Sigmoid colon (tissue), 7 donors: ENCODE data around the gene ASPHD2. TPM values are rescaled to one million over a fixed set of nuclear protein-coding genes. Genes with fewer than 3 reads are reported as not detected.

Experiments
- DNase-seq: peaks from one replicate; pipeline ENCODE4 v3.0.0-alpha.2; 2019
- H3K27ac ChIP-seq, 4 donors: fragments of 200-600 bp; sonication (generic); one replicate each; pipeline ENCODE4 v1.5.1; 2016 to 2019; ENCODE audit warnings: mild to moderate bottlenecking in 1 of 4
- H3K27me3 ChIP-seq, 3 donors: fragments of 200-600 bp; sonication (generic); one replicate each; pipeline ENCODE4 v1.5.1; 2019; ENCODE audit warnings: mild to moderate bottlenecking in 1 of 3
- H3K36me3 ChIP-seq, 4 donors: fragments of 200-600 bp; sonication (generic); one replicate each; pipeline ENCODE4 v1.5.1; 2016 to 2019
- H3K4me1 ChIP-seq, 4 donors: fragments of 200-600 bp; sonication (generic); one replicate each; pipeline ENCODE4 v1.5.1; 2017 to 2019
- H3K4me3 ChIP-seq, 4 donors: fragments of 200-600 bp; sonication (generic); one replicate each; pipeline ENCODE4 v1.5.1; 2017 to 2019; ENCODE audit warnings: mild to moderate bottlenecking in 2 of 4, moderate library complexity in 1 of 4
- H3K9me3 ChIP-seq, 4 donors: fragments of 200-600 bp in 3 of 4; sonication (generic) in 3 of 4; one replicate each; pipeline versions ENCODE4 v1.5.1 to v1.6.1; 2013 to 2019
- CTCF ChIP-seq, 4 experiments: fragments of 450-650 bp in 3 of 4; fragments of 200-600 bp in 1 of 4; IDR thresholded peaks; one replicate each; pipeline ENCODE4 v1.5.1; 2016 to 2019; ENCODE audit warnings: antibody characterized with exemption in 4 of 4, mild to moderate bottlenecking in 3 of 4, moderate library complexity in 2 of 4
- EP300 ChIP-seq, 4 donors: sonication (generic); formaldehyde crosslinking; IDR thresholded peaks; one replicate each; pipeline ENCODE4 v1.6.1; 2017; ENCODE audit warnings: antibody characterized with exemption in 4 of 4
- POLR2A ChIP-seq, 2 donors: fragments of 450-650 bp; IDR thresholded peaks; one replicate each; pipeline ENCODE4 v1.6.1; 2016; ENCODE audit warnings: antibody characterized with exemption in 2 of 2, mild to moderate bottlenecking in 2 of 2, moderate library complexity in 2 of 2
- POLR2AphosphoS5 ChIP-seq, 4 donors: sonication (generic); formaldehyde crosslinking; IDR thresholded peaks; one replicate each; pipeline ENCODE4 v1.6.1; 2017; ENCODE audit warnings: antibody characterized with exemption in 4 of 4
- WGBS, 2 donors: extraction: QIAGEN DNeasy Blood & Tissue Kit; methylation state at CpG; one replicate each; pipeline ENCODE4 v1.1.7; 2013; 5-methylcytosine and 5-hydroxymethylcytosine counted together
- intact Hi-C: fragments of 100-400 bp; cut with DNase I; formaldehyde crosslinking; loops from one replicate; pipeline ENCODE4 v1.15.1; 2023
- polyA plus RNA-seq, 3 donors: library from polyadenylated mRNA; stranded (reverse); fragments of 200-250 nt; gene quantifications; one replicate each; pipeline ENCODE4 v1.2.3, GENCODE V29; 2013
- total RNA-seq, 4 donors: library from RNA; depleted of rRNA; stranded (reverse); fragments of >200 nt; gene quantifications; one replicate each; pipeline ENCODE4 v1.1.0, GENCODE V29; 2016
- donor health status: healthy with polysubstance abuse.
- donor health status: Bipolar disorder and iron deficiency.
- donor health status: healthy.

The ASPHD2 gene
- total and polyA plus RNA-seq, 7 donors = 0.83 to 3.4 (median 1.4) TPM

GRCh38 chr22:26383968-26384556 is 45.0 kb upstream of the ASPHD2 start:
- Histone ChIP-seq H3K4me3 (no peak overlapping the region), H3K27ac (no peak overlapping the region), H3K4me1 (no peaks in the 10 kb centered on the region), H3K9me3 (peaks cover 0 to 2% (median 0%) of the 10 kb centered on the region in 4 donors), H3K27me3 (peaks cover 0 to 66% (median 2%) of the 10 kb centered on the region in 3 donors), H3K36me3 (no peaks in the 10 kb centered on the region)
- intact Hi-C loops = no loop called here
- 76 to 89% methylated on average over 7 of the region's 7 CpGs for WGBS, 2 donors
- no peak for TF ChIP-seq EP300 (IDR thresholded peaks at IDR 0.05)
- no peak for TF ChIP-seq CTCF (IDR thresholded peaks at IDR 0.05)
- no peak for TF ChIP-seq POLR2AphosphoS5 (IDR thresholded peaks at IDR 0.05)
- TF ChIP-seq POLR2A (IDR thresholded peaks at IDR 0.05) = no peak
- no peak for DNase-seq

GRCh38 chr22:26385164-26385563 is 43.9 kb upstream of the ASPHD2 start:
- whole genome bisulfite sequencing, 2 donors = 62 to 89% methylated on average over 1 of the region's 1 CpG
- intact Hi-C loops = no loop called here
- no peaks in the 10 kb centered on the region for H3K9me3 ChIP-seq

GRCh38 chr22:26389125-26389524 is 39.9 kb upstream of the ASPHD2 start:
- Histone ChIP-seq H3K27ac (no peak overlapping the region), H3K4me3 (no peak overlapping the region), H3K36me3 (no peaks in the 10 kb centered on the region), H3K4me1 (no peaks in the 10 kb centered on the region), H3K27me3 (peaks cover 0 to 24% (median 0%) of the 10 kb centered on the region in 3 donors), H3K9me3 (no peaks in the 10 kb centered on the region)
- WGBS, 2 donors = 72 to 90% methylated on average over 3 of the region's 3 CpGs
- intact Hi-C loops = no loop called here
- TF ChIP-seq POLR2A (IDR thresholded peaks at IDR 0.05) = no peak
- TF ChIP-seq POLR2AphosphoS5 (IDR thresholded peaks at IDR 0.05) = no peak
- no peak for TF ChIP-seq EP300 (IDR thresholded peaks at IDR 0.05)
- TF ChIP-seq CTCF (IDR thresholded peaks at IDR 0.05) = no peak
- DNase-seq = no peak

More at GRCh38 chr22:26385164-26385563, 43.9 kb upstream of the ASPHD2 start:
- H3K36me3 ChIP-seq = no peaks in the 10 kb centered on the region
- TF ChIP-seq CTCF (IDR thresholded peaks at IDR 0.05) = no peak
- TF ChIP-seq EP300 (IDR thresholded peaks at IDR 0.05) = no peak
- no peak for TF ChIP-seq POLR2AphosphoS5 (IDR thresholded peaks at IDR 0.05)
- no peak for TF ChIP-seq POLR2A (IDR thresholded peaks at IDR 0.05)
- H3K4me3 ChIP-seq = no peak overlapping the region
- DNase-seq = no peak
- no peak overlapping the region for H3K27ac ChIP-seq
- no peaks in the 10 kb centered on the region for H3K4me1 ChIP-seq
- H3K27me3 ChIP-seq = peaks cover 0 to 55% (median 0%) of the 10 kb centered on the region in 3 donors

- DNase-seq = no peak
- no peak for TF ChIP-seq CTCF (IDR thresholded peaks at IDR 0.05)
- TF ChIP-seq POLR2AphosphoS5 (IDR thresholded peaks at IDR 0.05) = no peak
- no peak for TF ChIP-seq POLR2A (IDR thresholded peaks at IDR 0.05)
- TF ChIP-seq EP300 (IDR thresholded peaks at IDR 0.05) = no peak
- H3K4me1 ChIP-seq = no peaks in the 10 kb centered on the region
- no peak overlapping the region for H3K27ac ChIP-seq
- H3K27me3 ChIP-seq = peaks cover 0 to 10% (median 0%) of the 10 kb centered on the region in 3 donors
- intact Hi-C loops = no loop called here
- no peaks in the 10 kb centered on the region for H3K36me3 ChIP-seq
- H3K9me3 ChIP-seq = no peaks in the 10 kb centered on the region
- no peak overlapping the region for H3K4me3 ChIP-seq
- WGBS, 2 donors = 85 to 96% methylated on average over 1 of the region's 1 CpG
These were observed 38.0 kb upstream of the ASPHD2 start for GRCh38 chr22:26391091-26391490.

GRCh38 chr22:26391623-26392022 is 37.4 kb upstream of the ASPHD2 start:
- Histone ChIP-seq H3K36me3 (no peaks in the 10 kb centered on the region), H3K4me1 (no peaks in the 10 kb centered on the region), H3K27me3 (peaks cover 0 to 7% (median 0%) of the 10 kb centered on the region in 3 donors), H3K27ac (no peak overlapping the region), H3K9me3 (no peaks in the 10 kb centered on the region), H3K4me3 (no peak overlapping the region)
- intact Hi-C loops = no loop called here
- TF ChIP-seq POLR2AphosphoS5 (IDR thresholded peaks at IDR 0.05) = no peak
- no peak for TF ChIP-seq CTCF (IDR thresholded peaks at IDR 0.05)
- TF ChIP-seq EP300 (IDR thresholded peaks at IDR 0.05) = no peak
- no peak for TF ChIP-seq POLR2A (IDR thresholded peaks at IDR 0.05)
- 76 to 86% methylated on average over 2 of the region's 2 CpGs for WGBS, 2 donors
- DNase-seq = no peak
